ENCODE data around the gene PRKRIP1. TPM values are rescaled to one million over a fixed set of nuclear protein-coding genes. Genes with fewer than 3 reads are reported as not detected.
A peak's percentile ranks its signal among the peaks of the same experiment; 100 is the strongest.
"Not testable (repeated sequence)": the region's sequence is repeated elsewhere in the genome, so short reads cannot be mapped to it uniquely, and the experiment has no call there.

The PRKRIP1 gene
- total and polyA plus RNA-seq, 2 donors, result 15.2 to 23.8 TPM

DNA sequence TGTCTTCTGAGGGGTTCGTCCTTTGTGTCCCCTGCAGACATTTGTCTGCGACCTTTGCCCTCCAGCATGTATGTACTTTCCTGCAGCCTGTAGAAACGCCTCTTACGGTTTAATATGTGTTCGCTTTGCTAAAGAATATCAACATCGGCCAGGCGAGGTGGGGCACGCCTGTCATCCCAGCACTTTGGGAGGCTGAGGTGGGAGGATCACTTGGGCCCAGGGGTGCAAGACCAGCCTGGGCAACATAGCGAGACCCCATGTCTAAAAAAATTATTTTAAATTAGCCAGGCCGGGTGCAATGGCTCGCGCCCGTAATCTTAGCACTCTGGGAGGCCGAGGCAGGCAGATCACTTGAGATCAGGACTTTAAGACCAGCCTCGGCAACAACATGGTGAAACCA is 53.0 kb downstream of the PRKRIP1 start:
- no peak overlapping the region for H3K27ac ChIP-seq (ENCODE audit: low read depth)
- no peak for DNase-seq (ENCODE audit: extremely low spot score)
- H3K4me3 ChIP-seq (ENCODE audit: low read depth, low read length), result no peak overlapping the region
- peaks cover 3% of the 10 kb centered on the region for H3K36me3 ChIP-seq (ENCODE audit: insufficient read depth)
- H3K4me1 ChIP-seq (ENCODE audit: insufficient read depth), result no peaks in the 10 kb centered on the region
- 96% methylated on average over 15 of the region's 15 CpGs for WGBS

DNA sequence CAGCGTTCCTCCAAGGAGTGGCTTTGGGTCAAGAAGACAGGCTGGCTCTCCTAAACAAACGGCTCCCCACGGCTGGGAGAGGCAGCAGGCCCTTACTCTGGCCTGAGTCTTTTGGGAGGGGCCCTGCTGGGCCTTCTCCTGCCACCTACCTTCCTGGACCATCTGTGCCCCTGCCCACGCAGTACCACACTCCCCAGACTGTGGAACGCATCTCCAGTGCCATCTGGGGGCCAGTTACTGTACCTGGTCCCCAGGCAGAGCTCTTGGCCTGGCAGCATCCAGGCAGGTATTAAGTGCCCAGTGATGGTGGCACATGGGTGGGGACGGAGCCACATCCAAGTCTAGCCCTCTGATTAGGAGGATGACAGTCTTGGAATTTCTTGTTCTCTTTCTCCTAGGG is 54.1 kb downstream of the PRKRIP1 start:
- no peaks in the 10 kb centered on the region for H3K4me1 ChIP-seq (ENCODE audit: insufficient read depth)
- no peak overlapping the region for H3K27ac ChIP-seq (ENCODE audit: low read depth)
- H3K4me3 ChIP-seq (ENCODE audit: low read depth, low read length), result no peak overlapping the region
- peaks cover 3% of the 10 kb centered on the region for H3K36me3 ChIP-seq (ENCODE audit: insufficient read depth)
- no peak for DNase-seq (ENCODE audit: extremely low spot score)
- WGBS, result 72% methylated on average over 6 of the region's 6 CpGs

DNA sequence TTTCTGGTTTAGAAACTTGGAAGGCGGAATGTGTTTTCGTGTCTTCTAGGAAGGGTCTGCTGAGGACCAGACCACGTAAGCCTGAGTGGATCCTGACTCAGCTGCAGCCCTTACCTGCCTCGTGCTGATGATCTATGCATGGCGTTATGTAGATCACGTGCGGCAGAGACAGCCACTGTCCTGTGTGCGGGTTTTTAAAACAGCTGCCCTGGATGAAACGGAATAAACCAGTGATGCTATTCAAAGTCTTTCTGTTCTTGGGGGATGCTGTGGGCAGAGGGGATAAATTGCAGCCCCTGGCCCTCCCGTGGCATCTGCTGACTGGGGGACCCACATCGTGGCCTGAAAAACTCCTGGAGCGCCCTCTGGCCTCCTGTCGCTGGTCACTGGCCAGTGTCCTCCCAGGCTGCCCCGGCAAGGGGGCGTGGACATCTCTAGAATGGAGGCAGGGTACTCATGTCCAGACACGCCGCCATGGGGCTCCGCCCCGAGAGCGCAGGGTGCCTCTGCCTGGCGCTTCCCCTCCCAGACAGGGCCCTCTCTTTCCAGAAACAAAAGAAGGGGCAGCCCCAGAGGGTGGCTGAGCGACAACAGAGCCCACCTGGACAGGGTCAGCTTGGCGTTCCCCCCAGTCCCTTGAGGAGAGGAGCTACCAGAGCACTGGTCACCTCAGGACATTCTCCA is 55.4 kb downstream of the PRKRIP1 start:
- Histone ChIP-seq H3K27ac (ENCODE audit: low read depth) (no peak overlapping the region), H3K4me3 (ENCODE audit: low read depth, low read length) (no peak overlapping the region), H3K36me3 (ENCODE audit: insufficient read depth) (peaks cover 4% of the 10 kb centered on the region), H3K4me1 (ENCODE audit: insufficient read depth) (no peaks in the 10 kb centered on the region)
- no peak for DNase-seq (ENCODE audit: extremely low spot score)
- WGBS, result 44% methylated on average over 23 of the region's 23 CpGs

DNA sequence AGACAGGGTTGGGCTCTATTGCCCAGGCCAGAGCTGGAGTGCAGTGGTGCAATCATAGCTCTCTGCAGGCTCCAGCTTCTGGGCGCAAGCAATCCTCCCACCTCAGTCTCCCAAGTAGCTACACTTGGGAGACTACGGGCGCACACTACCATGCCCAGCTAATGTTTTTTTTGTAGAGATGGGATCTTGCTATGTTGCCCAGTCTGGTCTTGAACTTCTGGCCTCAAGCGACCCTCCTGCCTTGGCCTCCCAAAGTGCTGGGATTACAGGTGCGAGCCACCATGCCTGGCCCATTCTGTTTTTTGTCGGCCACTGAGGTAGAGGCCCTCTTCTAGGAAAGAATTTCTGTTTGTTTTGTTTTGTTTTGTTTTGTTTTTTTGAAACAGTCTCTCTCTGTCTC is 56.3 kb downstream of the PRKRIP1 start:
- 86% methylated on average over 6 of the region's 6 CpGs for WGBS
- Histone ChIP-seq H3K27ac (ENCODE audit: low read depth) (no peak overlapping the region), H3K4me3 (ENCODE audit: low read depth, low read length) (no peak overlapping the region), H3K4me1 (ENCODE audit: insufficient read depth) (no peaks in the 10 kb centered on the region), H3K36me3 (ENCODE audit: insufficient read depth) (peaks cover 3% of the 10 kb centered on the region)
- DNase-seq (ENCODE audit: extremely low spot score), result no peak

DNA sequence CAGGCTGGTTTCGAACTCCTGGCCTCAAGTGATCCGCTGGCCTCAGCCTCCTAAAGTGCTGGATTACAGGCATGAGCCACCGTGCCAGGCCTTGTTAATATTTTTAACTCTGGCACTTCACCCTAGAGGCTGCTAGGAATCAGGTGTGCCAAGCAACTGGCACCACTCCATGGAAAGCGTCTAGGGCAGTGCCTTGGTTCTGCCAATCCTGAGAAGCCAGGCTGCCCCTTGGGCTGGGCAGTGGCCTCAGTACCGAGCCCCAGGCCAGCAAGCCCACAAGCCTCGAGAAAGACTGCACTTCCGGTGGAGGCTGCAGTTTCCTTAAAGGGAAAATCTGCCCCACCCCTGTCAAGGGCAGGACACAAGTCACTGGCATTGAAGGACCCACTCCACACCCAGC is 57.2 kb downstream of the PRKRIP1 start:
- DNase-seq (ENCODE audit: extremely low spot score), result no peak
- Histone ChIP-seq H3K4me1 (ENCODE audit: insufficient read depth) (no peaks in the 10 kb centered on the region), H3K27ac (ENCODE audit: low read depth) (no peak overlapping the region), H3K4me3 (ENCODE audit: low read depth, low read length) (no peak overlapping the region), H3K36me3 (ENCODE audit: insufficient read depth) (peaks cover 5% of the 10 kb centered on the region)
- WGBS, result 84% methylated on average over 7 of the region's 7 CpGs

DNA sequence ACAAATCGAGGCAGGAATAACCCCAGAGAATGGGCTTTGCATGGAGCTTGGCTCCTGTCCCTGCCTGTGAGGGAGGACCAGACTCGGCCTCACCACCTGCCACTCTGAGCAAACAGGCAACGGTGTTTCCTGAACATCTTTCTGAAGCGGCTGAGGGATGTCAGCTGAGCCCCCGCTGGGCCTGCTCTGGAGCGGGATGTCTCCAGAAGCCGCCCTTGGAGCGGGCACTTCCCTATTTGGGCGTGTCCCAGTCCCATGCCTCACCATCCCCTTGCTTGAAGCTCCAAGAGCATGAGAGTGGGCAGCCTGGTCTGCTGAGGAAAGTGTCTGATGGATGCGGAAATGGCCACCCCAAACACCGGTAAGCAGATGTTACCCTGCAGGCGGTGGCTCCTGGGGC is 58.3 kb downstream of the PRKRIP1 start:
- 67% methylated on average over 12 of the region's 12 CpGs for WGBS
- DNase-seq (ENCODE audit: extremely low spot score), result no peak
- H3K27ac ChIP-seq (ENCODE audit: low read depth), result no peak overlapping the region
- H3K4me3 ChIP-seq (ENCODE audit: low read depth, low read length), result no peak overlapping the region
- H3K4me1 ChIP-seq (ENCODE audit: insufficient read depth), result no peaks in the 10 kb centered on the region
- H3K36me3 ChIP-seq (ENCODE audit: insufficient read depth), result peaks cover 5% of the 10 kb centered on the region

DNA sequence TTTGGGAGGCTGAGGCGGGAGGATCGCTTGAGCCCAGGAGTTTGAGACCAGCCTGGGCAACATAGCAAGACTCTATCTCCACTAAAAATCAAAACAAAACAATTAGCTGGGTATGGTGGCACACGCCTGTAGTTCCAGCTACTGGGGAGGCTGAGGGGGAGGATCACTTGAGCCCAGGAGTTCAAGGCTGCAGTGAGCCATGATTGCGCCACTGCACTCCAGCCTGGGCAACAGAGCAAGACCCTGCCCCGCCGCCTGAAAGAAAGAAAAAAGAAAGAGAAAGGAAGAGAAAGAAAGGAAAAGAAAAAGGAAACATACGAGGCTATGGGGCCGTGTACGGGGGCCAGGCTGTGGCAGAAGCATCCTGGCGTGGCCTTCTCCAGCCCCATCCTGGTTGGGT is 58.8 kb downstream of the PRKRIP1 start:
- 96% methylated on average over 10 of the region's 10 CpGs for WGBS
- H3K4me1 ChIP-seq (ENCODE audit: insufficient read depth); H3K4me3 ChIP-seq (ENCODE audit: low read depth, low read length); DNase-seq (ENCODE audit: extremely low spot score); H3K27ac ChIP-seq (ENCODE audit: low read depth); H3K36me3 ChIP-seq (ENCODE audit: insufficient read depth): not testable (repeated sequence)

DNA sequence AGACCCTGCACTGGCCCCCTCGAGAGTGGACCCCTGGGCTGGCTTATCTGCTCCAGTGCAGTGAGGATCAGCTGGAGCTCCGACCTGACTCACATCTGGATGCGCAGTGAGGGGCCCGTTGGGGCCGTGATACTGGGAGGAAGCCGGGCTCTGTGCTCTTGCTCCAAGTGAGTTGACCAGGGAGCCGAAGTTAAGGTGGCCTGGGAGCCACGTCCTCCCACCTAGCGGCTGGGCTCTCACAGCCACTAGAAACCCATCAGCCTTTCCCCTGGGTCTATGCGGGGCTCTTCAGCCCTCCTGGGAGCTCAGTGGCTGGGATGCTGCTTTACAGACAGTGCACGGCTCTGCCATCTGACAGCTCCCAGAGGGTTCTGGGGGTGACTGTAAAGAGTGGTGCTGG is 59.4 kb downstream of the PRKRIP1 start:
- 82% methylated on average over 11 of the region's 11 CpGs for WGBS
- H3K27ac ChIP-seq (ENCODE audit: low read depth), result no peak overlapping the region
- DNase-seq (ENCODE audit: extremely low spot score), result no peak
- H3K36me3 ChIP-seq (ENCODE audit: insufficient read depth), result peaks cover 5% of the 10 kb centered on the region
- H3K4me1 ChIP-seq (ENCODE audit: insufficient read depth), result no peaks in the 10 kb centered on the region
- H3K4me3 ChIP-seq (ENCODE audit: low read depth, low read length), result no peak overlapping the region

DNA sequence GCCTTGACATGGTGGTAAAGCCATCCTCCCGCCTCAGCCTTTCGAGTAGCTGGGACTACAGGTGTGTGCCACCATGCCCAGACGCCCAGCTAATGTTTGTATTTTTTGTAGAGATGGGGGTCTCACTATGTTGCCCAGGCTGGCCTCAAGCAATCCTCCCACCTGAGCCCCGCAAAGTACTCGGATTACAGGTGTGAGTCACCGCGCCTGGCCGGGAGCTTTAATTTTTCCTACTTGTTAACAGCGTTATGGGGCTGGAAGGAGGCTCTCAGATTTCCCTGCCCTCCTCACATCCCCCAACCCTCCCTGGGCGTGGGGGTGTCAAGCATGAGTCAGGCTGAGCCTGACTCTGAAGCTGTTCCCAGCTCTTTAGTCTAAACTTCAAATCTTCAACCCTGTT is 60.2 kb downstream of the PRKRIP1 start:
- H3K27ac ChIP-seq (ENCODE audit: low read depth), result no peak overlapping the region
- peaks cover 5% of the 10 kb centered on the region for H3K36me3 ChIP-seq (ENCODE audit: insufficient read depth)
- 82% methylated on average over 10 of the region's 10 CpGs for WGBS
- no peaks in the 10 kb centered on the region for H3K4me1 ChIP-seq (ENCODE audit: insufficient read depth)
- no peak overlapping the region for H3K4me3 ChIP-seq (ENCODE audit: low read depth, low read length)
- DNase-seq (ENCODE audit: extremely low spot score), result no peak

DNA sequence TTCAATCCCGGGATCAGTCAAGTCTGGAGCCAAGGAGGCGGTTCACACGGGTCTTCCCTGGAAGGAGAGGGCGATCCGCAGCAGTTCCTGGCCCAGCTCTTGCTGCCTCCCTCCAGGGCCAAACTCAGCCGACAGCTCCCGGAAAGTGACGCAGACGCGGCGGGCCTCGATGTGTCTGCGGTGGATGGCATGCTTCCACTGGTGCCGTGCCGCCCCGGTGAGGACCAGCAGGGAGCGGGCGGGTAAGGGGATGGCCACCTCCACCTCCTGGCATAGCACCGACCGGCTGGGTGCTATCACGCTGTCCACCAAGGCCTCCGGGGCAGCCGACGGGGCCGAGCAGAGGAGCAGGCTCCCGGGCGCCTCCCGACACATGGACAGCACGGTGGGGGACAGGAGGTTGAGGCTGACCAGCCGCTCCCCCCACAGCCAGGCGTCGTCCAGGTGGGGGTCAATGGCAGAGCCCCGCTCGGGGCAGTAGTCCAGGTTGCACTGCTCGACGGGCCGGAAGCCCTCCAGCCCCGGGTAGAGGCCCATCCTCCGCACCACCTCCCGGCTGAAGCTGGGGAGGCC is 61.3 kb downstream of the PRKRIP1 start:
- H3K4me3 ChIP-seq (ENCODE audit: low read depth, low read length), result no peak overlapping the region
- no peaks in the 10 kb centered on the region for H3K4me1 ChIP-seq (ENCODE audit: insufficient read depth)
- DNase-seq (ENCODE audit: extremely low spot score), result no peak
- 93% methylated on average over 40 of the region's 40 CpGs for WGBS
- peaks cover 5% of the 10 kb centered on the region for H3K36me3 ChIP-seq (ENCODE audit: insufficient read depth)
- H3K27ac ChIP-seq (ENCODE audit: low read depth), result no peak overlapping the region

DNA sequence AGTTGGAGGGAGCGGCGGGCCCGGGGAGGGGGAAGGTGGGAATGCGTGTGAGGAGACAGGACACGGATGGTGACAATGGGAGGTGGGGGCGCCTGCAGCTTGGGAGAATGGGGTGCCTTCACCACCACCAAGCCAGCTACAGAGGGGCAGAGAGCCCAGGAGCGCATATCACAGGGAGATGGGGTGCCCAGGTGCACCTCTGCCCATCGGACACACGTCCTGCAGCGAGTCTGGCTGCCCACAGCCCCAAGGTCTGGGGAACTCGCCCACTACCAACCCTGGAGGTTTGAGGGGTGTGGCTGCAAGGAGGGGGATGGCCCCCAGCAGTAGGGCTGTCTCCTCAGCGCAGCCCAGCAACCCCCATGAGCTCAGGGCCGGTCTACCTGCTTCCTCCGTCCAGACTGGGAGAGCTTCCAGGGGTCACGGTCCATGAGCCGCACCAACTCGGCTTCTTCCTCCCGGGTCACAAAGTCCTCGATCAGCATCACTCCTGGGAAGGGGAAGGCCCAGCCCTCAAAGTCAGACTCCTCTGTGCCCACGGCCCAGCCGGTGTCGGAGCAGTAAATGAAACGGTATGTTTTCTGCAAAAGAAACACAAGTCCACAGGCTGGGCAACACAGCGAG is 63.2 kb downstream of the PRKRIP1 start:
- H3K27ac ChIP-seq (ENCODE audit: low read depth), result no peak overlapping the region
- H3K4me1 ChIP-seq (ENCODE audit: insufficient read depth), result no peaks in the 10 kb centered on the region
- H3K36me3 ChIP-seq (ENCODE audit: insufficient read depth), result peaks cover 5% of the 10 kb centered on the region
- DNase-seq (ENCODE audit: extremely low spot score), result no peak
- 94% methylated on average over 24 of the region's 24 CpGs for WGBS
- no peak overlapping the region for H3K4me3 ChIP-seq (ENCODE audit: low read depth, low read length)

DNA sequence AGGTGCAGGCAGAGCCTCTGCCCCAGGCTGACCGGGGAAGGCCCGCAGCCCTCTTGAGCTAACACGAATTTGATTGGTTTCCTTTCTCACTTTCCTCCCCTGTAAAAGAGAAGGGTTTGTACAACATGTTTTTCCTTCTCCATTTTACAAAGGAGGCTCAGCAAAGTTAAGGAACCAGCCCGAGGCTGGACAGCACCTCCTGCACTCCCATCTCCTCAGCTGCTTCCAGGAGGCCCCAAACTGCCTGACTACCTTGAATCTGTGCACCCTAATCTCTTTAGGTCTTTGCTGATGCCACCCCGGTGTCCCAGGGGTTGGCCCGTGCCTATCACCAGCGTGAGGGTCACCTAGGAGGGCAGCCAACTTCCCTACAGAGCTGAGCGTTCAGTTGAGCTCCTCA is 64.3 kb downstream of the PRKRIP1 start:
- Histone ChIP-seq H3K27ac (ENCODE audit: low read depth) (no peak overlapping the region), H3K4me3 (ENCODE audit: low read depth, low read length) (no peak overlapping the region), H3K4me1 (ENCODE audit: insufficient read depth) (no peaks in the 10 kb centered on the region), H3K36me3 (ENCODE audit: insufficient read depth) (peaks cover 5% of the 10 kb centered on the region)
- no peak for DNase-seq (ENCODE audit: extremely low spot score)
- 91% methylated on average over 8 of the region's 8 CpGs for WGBS

DNA sequence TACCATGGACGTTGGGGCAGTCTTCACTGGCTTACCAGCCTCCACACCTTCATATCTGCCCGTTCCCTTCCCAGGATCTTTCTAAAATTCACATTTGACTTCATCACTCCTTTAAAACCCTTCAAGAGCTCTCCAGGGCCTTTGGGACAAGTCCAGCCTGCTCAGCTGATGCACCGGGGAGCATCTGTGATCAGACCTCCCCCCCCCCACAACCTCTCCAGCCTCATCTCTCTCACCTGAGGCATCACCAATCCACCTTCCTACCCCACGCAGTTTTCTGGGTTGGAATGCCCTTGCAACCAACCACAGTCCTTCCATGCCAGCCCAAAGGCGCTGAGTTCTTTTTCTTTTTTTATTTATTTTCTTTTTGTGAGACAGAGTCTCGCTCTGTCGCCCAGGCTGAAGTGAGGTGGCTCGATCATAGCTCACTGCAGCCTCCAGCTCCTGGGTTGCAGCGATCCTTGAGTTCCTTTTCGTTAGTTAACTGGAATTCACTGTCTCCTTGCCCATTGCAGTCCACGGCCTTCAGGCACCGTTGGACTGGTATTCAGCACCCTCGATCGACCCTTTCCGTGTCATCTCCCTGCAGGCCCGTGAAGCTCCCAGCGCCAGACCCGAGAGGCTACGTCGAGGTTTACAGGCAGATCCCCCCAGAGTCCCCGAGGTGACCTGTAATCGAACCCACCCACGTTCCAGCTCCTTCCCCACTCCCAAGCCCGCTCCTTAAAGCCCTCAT is 67.8 kb downstream of the PRKRIP1 start:
- Histone ChIP-seq H3K4me3 (ENCODE audit: low read depth, low read length) (peak overlapping the region; percentile 77), H3K36me3 (ENCODE audit: insufficient read depth) (no peaks in the 10 kb centered on the region), H3K4me1 (ENCODE audit: insufficient read depth) (no peaks in the 10 kb centered on the region), H3K27ac (ENCODE audit: low read depth) (no peak overlapping the region)
- DNase-seq (ENCODE audit: extremely low spot score), result no peak
- WGBS, result 10% methylated on average over 24 of the region's 24 CpGs
